Stimulated activated CD8-positive, alpha-beta memory T cell treated with anti-CD3 and anti-CD28 coated beads, Interleukin-7, amount 100 ng/mL, for 1 hour (primary cell): Measurements from ENCODE around the gene SH3RF3.

Experiments used
- DNase-seq, 2 donors: peaks; one replicate each; pipeline ENCODE4 v3.0.0-alpha.2; 2020; ENCODE audit warnings: low read depth in 2 of 2

Gene SH3RF3

DNA sequence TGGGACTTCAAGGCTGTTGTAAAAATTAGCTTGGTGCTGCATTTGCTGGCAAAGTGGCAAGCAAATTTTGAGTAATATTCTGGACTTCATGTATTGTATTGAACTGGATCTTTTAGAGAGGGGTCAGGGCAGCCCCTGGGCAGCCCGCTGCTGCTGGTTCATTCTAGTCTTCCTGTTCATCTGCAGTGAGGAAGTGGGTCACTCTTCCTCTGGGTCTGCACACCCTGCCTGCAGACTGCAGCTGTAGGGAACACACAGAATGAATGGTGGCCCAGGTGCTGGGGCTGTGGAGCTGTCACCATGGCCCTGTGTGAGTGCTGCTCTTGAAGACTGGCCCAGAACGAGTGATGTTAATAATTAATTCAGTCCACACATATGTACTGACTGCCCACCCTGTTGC is 9.4 kb downstream of the SH3RF3 start:
- DNase-seq = no peak

- DNase-seq = no peak
Measured at GRCh38 chr2:109139002-109139401, 10.0 kb downstream of the SH3RF3 start.

- DNase-seq = no peak
Measured at GRCh38 chr2:109139865-109140396, 10.9 kb downstream of the SH3RF3 start.

DNA sequence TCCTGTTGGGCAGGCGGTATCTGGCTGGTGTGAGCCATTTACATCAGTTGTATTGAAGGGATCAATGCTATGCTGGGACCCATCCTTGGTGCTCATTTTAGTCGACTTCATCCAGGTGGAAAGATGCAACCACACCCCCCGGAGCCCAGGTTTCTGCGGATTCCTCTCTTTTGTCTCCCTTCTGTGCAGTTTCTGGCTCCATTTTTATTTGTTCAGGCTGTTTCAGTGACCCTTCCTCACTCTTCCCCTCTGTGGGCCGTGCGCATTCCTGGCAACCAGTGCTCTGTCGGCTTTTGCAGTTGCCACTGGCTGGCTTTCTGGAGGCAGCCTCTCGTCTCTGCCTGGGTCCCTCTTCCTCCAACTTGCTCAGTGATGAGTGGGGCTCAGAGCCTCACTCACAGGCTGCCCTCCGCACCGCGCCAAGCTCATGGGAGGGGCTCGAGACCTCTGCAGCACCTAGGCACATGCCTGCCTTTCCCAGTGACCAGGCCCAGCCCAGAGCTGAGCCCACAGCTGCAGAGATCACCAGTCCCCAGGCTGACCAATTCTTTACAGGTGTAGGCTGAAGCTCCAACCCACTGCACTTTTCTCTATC is 12.1 kb downstream of the SH3RF3 start:
- DNase-seq = no peak

DNA sequence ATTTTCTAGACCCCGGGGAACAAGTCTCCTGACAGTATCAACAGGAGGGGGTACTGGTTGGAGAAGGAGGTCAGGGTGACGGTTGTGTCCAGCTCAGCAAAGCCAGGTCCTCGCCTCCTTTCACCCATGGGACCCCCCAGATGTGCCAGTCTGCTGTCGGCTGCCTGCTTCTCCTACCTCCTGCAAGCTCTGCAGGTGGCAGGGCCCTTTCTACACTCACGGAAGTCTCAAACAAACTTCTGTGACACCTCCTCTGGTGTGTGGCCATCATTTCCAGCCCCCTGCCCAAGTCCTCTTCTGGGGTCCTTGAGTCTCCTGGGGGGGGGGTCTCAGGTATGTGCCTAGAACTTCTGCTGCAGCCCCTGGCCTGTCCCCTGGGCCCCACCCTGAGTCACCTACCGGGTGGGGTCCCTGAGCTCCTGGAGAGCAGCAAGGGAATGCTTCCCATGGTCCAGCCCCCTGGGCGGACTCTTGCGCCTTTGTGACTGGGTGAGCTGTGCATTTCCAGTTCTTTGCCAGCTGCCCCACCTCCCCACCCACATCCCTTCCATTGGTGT is 12.8 kb downstream of the SH3RF3 start:
- DNase-seq = no peak

DNA sequence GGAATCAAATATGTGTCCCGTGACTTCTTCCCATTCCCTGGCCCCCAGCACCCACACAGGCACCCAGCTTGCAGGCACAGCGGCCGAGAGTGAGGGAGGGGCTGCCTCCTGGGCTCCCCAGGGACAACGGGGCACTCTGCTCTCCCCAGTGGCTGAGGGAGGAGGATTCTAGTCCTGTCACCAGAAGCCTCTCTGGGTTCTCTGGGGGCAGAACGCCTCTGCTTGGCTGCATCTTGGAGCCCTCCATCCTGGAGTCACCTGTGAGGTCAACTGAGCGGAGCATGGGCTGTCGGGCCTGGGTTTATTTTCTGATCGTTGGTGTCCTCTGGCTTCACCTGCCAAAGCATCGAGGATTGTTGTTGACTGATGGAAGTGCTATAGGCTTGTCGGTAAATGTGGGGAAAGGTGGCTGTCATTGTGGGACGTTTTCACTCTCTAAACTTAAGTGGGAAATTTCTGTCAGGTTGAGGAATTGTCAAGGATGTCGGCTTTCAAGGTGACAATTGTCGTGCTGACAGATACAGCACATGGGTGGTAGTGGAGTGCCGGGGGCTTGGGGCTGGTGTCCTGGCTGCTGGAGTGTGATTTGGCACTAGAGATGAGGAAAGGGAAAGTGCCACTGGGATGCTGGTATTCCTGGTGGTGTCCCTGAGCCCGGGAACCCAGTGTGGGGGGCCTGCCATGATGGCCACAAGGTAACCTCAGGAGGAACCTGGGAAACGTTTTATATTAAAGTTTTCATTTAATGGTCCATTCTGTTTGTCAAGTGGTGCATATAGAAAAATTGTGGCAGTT is 13.6 kb downstream of the SH3RF3 start:
- DNase-seq = no peak

GRCh38 chr2:109143214-109144187 is 14.5 kb downstream of the SH3RF3 start:
- no peak for DNase-seq

- no peak for DNase-seq
Measured at GRCh38 chr2:109144271-109144670, 15.3 kb downstream of the SH3RF3 start.

- DNase-seq = no peak
Measured at GRCh38 chr2:109144721-109145120, 15.7 kb downstream of the SH3RF3 start.

- no peak for DNase-seq
Measured at GRCh38 chr2:109145286-109145685, 16.3 kb downstream of the SH3RF3 start.

- DNase-seq = no peak
Measured at GRCh38 chr2:109147405-109147804, 18.4 kb downstream of the SH3RF3 start.

DNA sequence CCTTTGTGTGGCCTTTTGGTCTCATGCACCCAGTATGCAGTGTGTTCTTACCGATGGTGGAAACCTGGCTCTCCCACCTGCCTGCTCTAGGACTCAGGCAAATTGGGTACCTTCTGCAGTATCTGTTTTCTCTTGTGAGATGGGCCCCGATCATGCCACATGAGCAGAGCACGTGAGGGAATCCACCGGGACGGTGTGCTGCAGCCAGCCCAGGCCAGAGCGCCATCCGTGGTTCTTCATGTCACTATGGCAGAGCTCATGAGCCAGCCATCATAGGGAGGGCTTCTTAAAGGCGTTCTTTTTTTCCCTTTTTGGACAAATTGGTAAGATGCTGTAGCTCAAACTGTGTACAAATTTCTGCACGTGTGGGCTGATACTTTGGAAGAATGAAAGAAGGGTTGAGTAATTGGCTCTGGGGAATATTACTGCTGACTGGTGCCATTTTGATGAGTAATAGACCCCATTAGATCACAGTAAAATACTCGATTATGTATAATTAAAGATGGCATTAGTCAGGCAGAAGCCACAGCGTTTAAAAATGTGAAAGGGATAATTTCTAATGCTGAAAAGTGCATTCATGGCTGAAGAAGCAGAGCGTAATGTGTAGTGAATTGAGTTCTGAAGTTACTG is 19.2 kb downstream of the SH3RF3 start:
- no peak for DNase-seq

DNA sequence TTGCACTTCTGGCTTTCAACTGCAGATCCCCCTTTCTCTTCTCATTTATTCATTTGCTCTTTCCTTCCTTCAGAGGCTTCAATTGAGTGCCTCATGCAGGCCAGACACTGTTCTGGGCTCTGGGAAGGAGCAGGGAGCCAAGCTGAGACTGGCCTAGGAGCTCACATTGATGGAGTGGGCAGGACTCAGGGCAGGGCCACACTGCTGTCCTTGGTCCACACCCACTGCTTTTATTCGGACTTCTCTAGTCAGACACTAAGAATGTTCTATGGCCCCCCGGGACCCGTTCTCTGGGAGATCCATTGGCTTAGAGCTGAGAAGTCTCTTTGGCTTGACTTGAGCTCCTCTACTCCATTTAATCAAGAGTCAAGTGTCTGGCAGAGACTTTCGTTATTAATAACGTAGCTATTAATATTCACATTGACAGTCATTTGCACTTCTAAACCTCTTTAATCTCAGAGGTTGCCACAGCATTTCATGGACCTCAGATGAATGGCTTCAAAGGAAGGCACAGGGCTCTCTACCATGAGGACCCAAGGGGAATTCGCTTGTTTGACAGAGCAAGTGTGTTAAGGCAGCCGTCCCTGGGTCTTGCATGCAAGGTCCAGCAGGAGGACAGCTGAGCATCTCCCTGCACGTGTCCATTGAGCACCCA is 20.1 kb downstream of the SH3RF3 start:
- no peak for DNase-seq

- no peak for DNase-seq
Measured at GRCh38 chr2:109150559-109150958, 21.6 kb downstream of the SH3RF3 start.

DNA sequence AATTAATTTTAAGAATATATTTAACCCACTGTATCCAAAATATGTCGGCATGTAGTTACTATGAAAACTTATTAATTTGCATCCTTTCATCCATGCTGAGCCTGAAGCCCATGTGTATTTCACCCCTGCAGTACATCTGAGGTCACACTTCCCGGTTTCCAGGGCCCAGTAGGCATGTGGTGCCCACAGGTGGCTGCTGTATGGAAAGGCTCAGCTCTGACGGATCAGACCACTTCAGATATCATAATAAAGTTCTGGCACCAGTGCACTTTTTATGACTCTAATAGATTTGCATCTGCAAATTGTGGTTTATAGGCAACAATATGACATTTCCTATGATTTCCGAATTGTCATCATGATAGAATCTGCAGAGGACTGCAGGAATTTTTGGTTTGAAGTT is 22.5 kb downstream of the SH3RF3 start:
- no peak for DNase-seq

DNA sequence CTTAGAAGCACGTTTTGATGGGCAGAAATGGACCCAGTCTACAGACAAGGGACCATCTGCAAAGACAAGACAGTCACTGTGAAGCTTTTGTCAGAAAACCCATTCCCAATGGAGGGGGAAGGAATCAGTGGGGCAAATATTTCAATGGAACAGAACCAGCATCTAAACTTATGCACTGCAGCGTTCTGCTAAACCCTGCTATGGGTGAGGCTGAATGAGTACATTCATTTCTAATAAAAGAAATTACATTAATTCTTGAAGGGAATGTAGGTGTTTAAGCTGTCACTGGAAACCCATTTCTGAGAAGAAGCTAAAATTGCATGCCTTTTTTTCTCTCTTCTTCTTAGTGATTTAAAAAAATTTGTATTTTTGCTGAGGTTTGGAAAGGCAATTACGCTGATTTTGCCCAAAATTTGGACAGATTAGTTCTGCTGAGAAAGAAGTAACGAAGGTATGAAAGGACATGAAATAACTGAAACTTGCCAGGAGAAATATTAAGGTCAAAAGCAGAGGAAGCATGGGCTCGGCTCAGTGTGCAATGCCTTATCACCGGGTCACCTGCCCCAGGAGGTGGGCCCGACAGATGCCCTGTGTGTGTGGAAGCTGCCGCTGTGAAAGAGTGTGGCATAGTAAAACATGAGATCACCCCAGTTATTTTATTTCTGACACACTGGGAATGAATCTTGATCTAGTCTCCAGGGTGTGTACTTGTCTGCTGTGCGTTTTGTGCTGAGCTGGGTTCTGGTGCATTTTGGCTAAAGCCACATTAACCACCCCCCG is 24.2 kb downstream of the SH3RF3 start:
- DNase-seq = no peak

GRCh38 chr2:109153807-109154206 is 24.8 kb downstream of the SH3RF3 start:
- no peak for DNase-seq

DNA sequence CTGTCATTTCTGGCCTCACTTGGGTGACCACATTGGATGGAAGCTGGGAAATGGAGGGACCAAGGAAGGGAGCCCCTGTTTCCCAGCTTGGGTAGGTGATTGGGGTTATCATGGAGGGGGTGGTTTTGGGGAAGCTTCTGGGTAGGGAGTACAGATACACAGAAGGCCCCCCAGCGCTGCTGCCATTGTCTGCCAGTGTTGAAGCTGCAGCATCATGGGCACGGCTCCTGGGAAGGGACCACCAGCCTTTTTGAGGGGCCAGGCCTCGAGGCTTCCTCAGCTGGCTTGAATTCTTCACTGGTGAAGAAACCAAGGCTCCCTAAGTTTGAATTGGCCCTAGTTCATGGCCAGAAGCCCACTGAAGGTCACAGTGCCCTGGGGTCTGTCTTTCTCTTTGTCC is 25.2 kb downstream of the SH3RF3 start:
- DNase-seq = no peak

DNA sequence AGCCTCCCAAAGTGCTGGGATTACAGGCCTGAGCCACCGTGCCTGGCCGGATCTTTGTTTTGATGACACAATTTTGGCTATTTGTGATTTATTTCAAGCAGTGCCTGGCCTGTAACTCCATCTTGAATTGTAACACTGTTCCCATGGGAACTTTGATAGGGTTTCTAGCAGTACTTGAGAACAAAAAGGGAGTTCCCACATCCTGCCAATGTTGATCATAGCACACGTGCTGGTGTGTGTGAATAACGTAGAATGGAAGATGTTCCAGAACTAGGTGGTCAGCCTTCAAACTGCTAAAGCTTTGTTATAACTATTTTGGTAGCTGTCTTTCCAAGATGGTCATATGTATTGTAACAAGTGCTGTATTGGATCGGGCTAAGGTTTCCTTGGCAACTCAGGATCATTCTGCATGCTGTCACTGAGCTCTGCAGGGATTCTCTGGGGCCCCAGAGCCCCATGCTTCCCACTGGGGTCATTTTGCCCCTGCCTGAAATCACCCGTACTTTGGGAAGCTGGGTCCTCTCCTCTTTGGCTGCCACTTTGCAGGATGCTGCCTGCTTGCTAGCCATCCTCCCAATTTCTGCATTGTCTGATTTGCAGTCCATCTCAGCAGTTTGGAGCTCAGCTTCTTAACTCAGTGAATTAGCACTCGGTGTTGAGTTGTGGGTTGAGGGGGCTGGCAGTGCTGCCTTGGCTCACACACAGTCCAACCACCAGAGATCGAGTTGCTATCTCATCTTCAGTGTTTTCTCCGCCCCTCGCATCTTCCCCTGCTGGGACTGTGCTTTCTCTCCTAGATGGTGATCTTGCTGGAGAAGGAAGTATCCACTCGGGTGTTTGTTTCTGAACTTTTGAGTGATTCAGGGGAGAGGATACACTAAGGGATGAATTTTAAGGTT is 26.8 kb downstream of the SH3RF3 start:
- no peak for DNase-seq
